SK-N-SH (cell line): ENCODE results near the gene ZNF726.

ENCODE experiments used
- CTCF ChIP-seq: fragments of 200-600 bp; sonication (generic); IDR thresholded peaks from 2 replicates; pipeline ENCODE4 v1.6.1; 2017; ENCODE audit warnings: antibody characterized with exemption, mild to moderate bottlenecking, moderate library complexity
- ELF1 ChIP-seq: IDR thresholded peaks from 2 replicates; pipeline ENCODE4 v1.4.0; 2012
- EP300 ChIP-seq, 2 experiments: IDR thresholded peaks; 2 replicates each; pipeline versions ENCODE4 v1.4.0 to v1.6.1; 2012; ENCODE audit warnings: borderline replicate concordance in 1 of 2, low read depth in 1 of 2, low read length in 1 of 2
- EZH2phosphoT487 ChIP-seq: fragments of 200-600 bp; sonication (generic); IDR thresholded peaks from 2 replicates; pipeline ENCODE4 v1.6.1; 2017; ENCODE audit warnings: low read depth, mixed run types, mild to moderate bottlenecking, antibody characterized with exemption, moderate library complexity, borderline replicate concordance
- NFIC ChIP-seq: IDR thresholded peaks from 2 replicates; pipeline ENCODE4 v1.4.0; 2012; ENCODE audit warnings: borderline replicate concordance
- NRF1 ChIP-seq: IDR thresholded peaks from 2 replicates; pipeline ENCODE4 v1.6.1; 2012; ENCODE audit warnings: low read depth, mild to moderate bottlenecking, low read length
- POLR2AphosphoS5 ChIP-seq: IDR thresholded peaks from 2 replicates; pipeline ENCODE4 v1.6.1; 2012; ENCODE audit warnings: low read depth, low read length
- TAF1 ChIP-seq: IDR thresholded peaks from 2 replicates; pipeline ENCODE4 v1.6.1; 2012; ENCODE audit warnings: low read depth, mild to moderate bottlenecking, low read length, moderate library complexity, borderline replicate concordance
- USF1 ChIP-seq: IDR thresholded peaks from 2 replicates; pipeline ENCODE4 v1.4.0; 2012; ENCODE audit warnings: low read depth, borderline replicate concordance
- USF2 ChIP-seq: fragments of 150-350 bp; IDR thresholded peaks from 2 replicates; pipeline ENCODE4 v1.6.1; 2017; ENCODE audit warnings: antibody characterized with exemption, low read length, low read depth, borderline replicate concordance

- no peak for TF ChIP-seq NRF1
- TF ChIP-seq EP300 (IDR thresholded peaks at IDR 0.05; ENCODE audit: borderline replicate concordance in 1 of 2, low read depth in 1 of 2, low read length in 1 of 2) = no peak
- TF ChIP-seq CTCF = no peak
- TF ChIP-seq USF1 = no peak
- peak; percentile 58; the same call in 1 of the 2 replicates for TF ChIP-seq POLR2AphosphoS5
- TF ChIP-seq NFIC = no peak
- TF ChIP-seq TAF1 = peak; percentile 23; the same call in 1 of the 2 replicates
- TF ChIP-seq ELF1 = peak; percentile 45; the same call in 1 of the 2 replicates
- no peak for TF ChIP-seq EZH2phosphoT487
- no peak for TF ChIP-seq USF2
Observed at GRCh38 chr19:23914402-23915286, at the start of gene ZNF726.
